ENCODE data around the gene ETV6. TPM values are rescaled to one million over a fixed set of nuclear protein-coding genes. Genes with fewer than 3 reads are reported as not detected.

The ETV6 gene
- polyA plus RNA-seq, 1 donor (not counting 4 experiments of a cell fraction or from before 2014, with no cell fraction given), result 5.3 TPM

GRCh38 chr12:11685316-11685715, 35.8 kb downstream of the ETV6 start:
- Histone ChIP-seq H3K9me1 (ENCODE audit: control insufficient read depth, extremely low read depth, insufficient read depth, low read length) (no peaks in the 10 kb centered on the region), H3K79me2 (ENCODE audit: control insufficient read depth, insufficient read depth, low read length) (peaks cover 52% of the 10 kb centered on the region), H4K20me1 (ENCODE audit: control insufficient read depth, extremely low read depth, insufficient read depth, low read length) (no peaks in the 10 kb centered on the region), H3K9me3 (ENCODE audit: control insufficient read depth, low read depth, low read length) (no peaks in the 10 kb centered on the region), H3K36me3 (ENCODE audit: control insufficient read depth in 2 of 2, extremely low read depth in 1 of 2, insufficient read depth in 2 of 2, low read length in 2 of 2) (no peaks in the 10 kb centered on the region), H3K27ac (ENCODE audit: control insufficient read depth, insufficient read depth, low read length) (no peak overlapping the region), H3K9ac (ENCODE audit: control insufficient read depth, extremely low read depth, insufficient read depth, low read length) (no peak overlapping the region), H3K27me3 (ENCODE audit: control insufficient read depth, extremely low read depth, insufficient read depth, low read length) (no peaks in the 10 kb centered on the region), H2AFZ (ENCODE audit: control insufficient read depth, low read length) (no peak overlapping the region), H3K4me3 (ENCODE audit: control insufficient read depth in 2 of 3, extremely low read depth in 1 of 3, insufficient read depth in 2 of 3, low read depth in 1 of 3, low read length in 3 of 3) (no peak overlapping the region), H3K4me2 (ENCODE audit: control insufficient read depth, extremely low read depth, insufficient read depth, low read depth, low read length) (no peak overlapping the region), H3K4me1 (ENCODE audit: control insufficient read depth, extremely low read depth, insufficient read depth, low read length) (peaks cover 7% of the 10 kb centered on the region)
- FAIRE-seq (no peak), DNase-seq (ENCODE audit: low read depth, low spot score) (no peak)
- no peak for TF ChIP-seq EZH2 (IDR thresholded peaks at IDR 0.05; ENCODE audit: low read length)
- TF ChIP-seq CTCF (optimal IDR thresholded peaks at IDR 0.05 in 1 of 3, IDR thresholded peaks at IDR 0.05 in 1 of 3, conservative IDR thresholded peaks at IDR 0.05 in 1 of 3; ENCODE audit: extremely low read depth in 1 of 3, insufficient read depth in 2 of 3, low read length in 3 of 3), result no peak
- dilution Hi-C loops (cut with MboI; ENCODE audit: extremely low pct_ligation_motif_present, low sequenced_read_pairs), result no loop called here

GRCh38 chr12:11685716-11686115, 36.2 kb downstream of the ETV6 start:
- no peak overlapping the region for H2AFZ ChIP-seq (ENCODE audit: control insufficient read depth, low read length)
- TF ChIP-seq EZH2 (IDR thresholded peaks at IDR 0.05; ENCODE audit: low read length) (no peak), CTCF (optimal IDR thresholded peaks at IDR 0.05 in 1 of 3, IDR thresholded peaks at IDR 0.05 in 1 of 3, conservative IDR thresholded peaks at IDR 0.05 in 1 of 3; ENCODE audit: extremely low read depth in 1 of 3, insufficient read depth in 2 of 3, low read length in 3 of 3) (no peak)
- DNase-seq (ENCODE audit: low read depth, low spot score), result no peak
- no peak overlapping the region for H3K9ac ChIP-seq (ENCODE audit: control insufficient read depth, extremely low read depth, insufficient read depth, low read length)
- no peaks in the 10 kb centered on the region for H3K9me1 ChIP-seq (ENCODE audit: control insufficient read depth, extremely low read depth, insufficient read depth, low read length)
- no peaks in the 10 kb centered on the region for H3K9me3 ChIP-seq (ENCODE audit: control insufficient read depth, low read depth, low read length)
- no peaks in the 10 kb centered on the region for H3K27me3 ChIP-seq (ENCODE audit: control insufficient read depth, extremely low read depth, insufficient read depth, low read length)
- dilution Hi-C loops (cut with MboI; ENCODE audit: extremely low pct_ligation_motif_present, low sequenced_read_pairs), result no loop called here
- no peaks in the 10 kb centered on the region for H3K36me3 ChIP-seq (ENCODE audit: control insufficient read depth in 2 of 2, extremely low read depth in 1 of 2, insufficient read depth in 2 of 2, low read length in 2 of 2)
- H3K4me1 ChIP-seq (ENCODE audit: control insufficient read depth, extremely low read depth, insufficient read depth, low read length), result peaks cover 7% of the 10 kb centered on the region
- FAIRE-seq, result no peak
- H3K4me3 ChIP-seq (ENCODE audit: control insufficient read depth in 2 of 3, extremely low read depth in 1 of 3, insufficient read depth in 2 of 3, low read depth in 1 of 3, low read length in 3 of 3), result no peak overlapping the region
- H3K4me2 ChIP-seq (ENCODE audit: control insufficient read depth, extremely low read depth, insufficient read depth, low read depth, low read length), result no peak overlapping the region
- H4K20me1 ChIP-seq (ENCODE audit: control insufficient read depth, extremely low read depth, insufficient read depth, low read length), result no peaks in the 10 kb centered on the region
- H3K79me2 ChIP-seq (ENCODE audit: control insufficient read depth, insufficient read depth, low read length), result peaks cover 50% of the 10 kb centered on the region
- no peak overlapping the region for H3K27ac ChIP-seq (ENCODE audit: control insufficient read depth, insufficient read depth, low read length)
